ENCODE data around the gene PDE4D.

The PDE4D gene

GRCh38 chr5:59458966-59459729 is 434.4 kb downstream of the PDE4D start:
- DNase-seq (ENCODE audit: low spot score) = no peak

GRCh38 chr5:59458321-59458720 is 435.2 kb downstream of the PDE4D start:
- TF ChIP-seq CTCF (IDR thresholded peaks at IDR 0.05; ENCODE audit: extremely low read depth, missing control alignments) = no peak

More at GRCh38 chr5:59458966-59459729, 434.4 kb downstream of the PDE4D start:
- no peak for TF ChIP-seq CTCF (IDR thresholded peaks at IDR 0.05; ENCODE audit: extremely low read depth, missing control alignments)

GRCh38 chr5:59449905-59450644 is 443.5 kb downstream of the PDE4D start:
- no peak for TF ChIP-seq CTCF (IDR thresholded peaks at IDR 0.05; ENCODE audit: extremely low read depth, missing control alignments)
- no peak for DNase-seq (ENCODE audit: low spot score)

More at GRCh38 chr5:59458321-59458720, 435.2 kb downstream of the PDE4D start:
- DNase-seq (ENCODE audit: low spot score) = no peak

- DNase-seq (ENCODE audit: low spot score) = no peak
- no peak for TF ChIP-seq CTCF (IDR thresholded peaks at IDR 0.05; ENCODE audit: extremely low read depth, missing control alignments)
Measured at GRCh38 chr5:59446356-59446755, 447.2 kb downstream of the PDE4D start.

GRCh38 chr5:59445741-59446140 is 447.8 kb downstream of the PDE4D start:
- no peak for TF ChIP-seq CTCF (IDR thresholded peaks at IDR 0.05; ENCODE audit: extremely low read depth, missing control alignments)
- DNase-seq (ENCODE audit: low spot score) = no peak

GRCh38 chr5:59439303-59439702 is 454.2 kb downstream of the PDE4D start:
- TF ChIP-seq CTCF (IDR thresholded peaks at IDR 0.05; ENCODE audit: extremely low read depth, missing control alignments) = no peak
- no peak for DNase-seq (ENCODE audit: low spot score)

GRCh38 chr5:59437176-59437575 is 456.4 kb downstream of the PDE4D start:
- no peak for DNase-seq (ENCODE audit: low spot score)

More at GRCh38 chr5:59437176-59437575, 456.4 kb downstream of the PDE4D start:
- no peak for TF ChIP-seq CTCF (IDR thresholded peaks at IDR 0.05; ENCODE audit: extremely low read depth, missing control alignments)

Measured in GM20000 (cell line).